ENCODE results near the gene PHLDB1. TPM values are rescaled to one million over a fixed set of nuclear protein-coding genes. Genes with fewer than 3 reads are reported as not detected.

The PHLDB1 gene
- total RNA-seq, 4 donors from 2014 or later: 48.7 to 117 (median 77.3) TPM

- H3K36me3 ChIP-seq: peaks cover 88% of the 10 kb centered on the region
- no peaks in the 10 kb centered on the region for H3K9me3 ChIP-seq
- no peaks in the 10 kb centered on the region for H3K27me3 ChIP-seq
- H3K27ac ChIP-seq: no peak overlapping the region
- WGBS: 65% methylated on average over 4 of the region's 4 CpGs
- peaks cover 2% of the 10 kb centered on the region for H3K4me1 ChIP-seq
- TF ChIP-seq CTCF (IDR thresholded peaks at IDR 0.05) (no peak), POLR2AphosphoS5 (IDR thresholded peaks at IDR 0.05) (no peak), EP300 (IDR thresholded peaks at IDR 0.05) (no peak), POLR2A (IDR thresholded peaks at IDR 0.05) (no peak)
- H3K4me3 ChIP-seq: no peak overlapping the region
- no peak for DNase-seq (ENCODE audit: low spot score in 2 of 2)
These were observed 45.3 kb downstream of the PHLDB1 start for GRCh38 chr11:118652681-118653181.

- H3K4me3 ChIP-seq: no peak overlapping the region
- TF ChIP-seq EP300 (IDR thresholded peaks at IDR 0.05) (no peak), POLR2AphosphoS5 (IDR thresholded peaks at IDR 0.05) (no peak), CTCF (IDR thresholded peaks at IDR 0.05) (no peak), POLR2A (IDR thresholded peaks at IDR 0.05) (no peak)
- H3K27me3 ChIP-seq: no peaks in the 10 kb centered on the region
- peaks cover 4% of the 10 kb centered on the region for H3K4me1 ChIP-seq
- no peak for DNase-seq (ENCODE audit: low spot score in 2 of 2)
- H3K27ac ChIP-seq: no peak overlapping the region
- no peaks in the 10 kb centered on the region for H3K9me3 ChIP-seq
- WGBS: 89% methylated on average over 8 of the region's 8 CpGs
- H3K36me3 ChIP-seq: peaks cover 79% of the 10 kb centered on the region
These were observed 46.4 kb downstream of the PHLDB1 start for GRCh38 chr11:118653684-118654390.

- 91% methylated on average over 7 of the region's 7 CpGs for WGBS
These were observed 48.2 kb downstream of the PHLDB1 start for GRCh38 chr11:118655486-118656190.

DNA sequence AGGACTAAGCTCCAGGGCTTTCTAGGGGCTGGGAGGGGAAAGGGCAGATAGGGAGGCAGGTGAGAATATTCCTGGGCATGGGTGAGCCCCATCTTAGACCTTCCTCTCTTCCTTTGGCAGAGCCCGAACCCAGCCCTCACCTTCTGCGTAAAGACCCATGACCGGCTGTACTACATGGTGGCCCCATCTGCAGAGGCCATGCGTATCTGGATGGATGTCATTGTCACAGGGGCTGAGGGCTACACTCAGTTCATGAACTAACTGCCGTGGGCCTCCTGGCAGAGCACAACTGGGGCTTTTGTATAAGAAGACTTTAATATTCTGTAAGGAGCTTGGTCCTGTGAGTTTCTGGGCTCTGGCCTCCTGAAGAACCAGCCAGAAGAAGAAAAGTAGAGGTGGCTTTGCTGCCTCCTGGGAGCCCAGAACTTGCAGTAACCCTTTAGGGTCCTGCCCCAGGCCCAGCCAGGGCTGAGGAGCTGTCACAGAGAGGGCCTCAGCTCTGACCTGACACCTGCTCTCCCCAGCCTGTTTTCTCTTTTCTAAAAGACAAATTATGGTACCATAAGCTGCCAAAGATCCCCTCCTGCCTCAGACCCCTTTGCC is 49.2 kb downstream of the PHLDB1 start:
- no peak overlapping the region for H3K4me3 ChIP-seq
- 94% methylated on average over 5 of the region's 5 CpGs for WGBS
- no peak for DNase-seq (ENCODE audit: low spot score in 2 of 2)
- no peaks in the 10 kb centered on the region for H3K27me3 ChIP-seq
- no peaks in the 10 kb centered on the region for H3K9me3 ChIP-seq
- H3K27ac ChIP-seq: no peak overlapping the region
- TF ChIP-seq POLR2AphosphoS5 (IDR thresholded peaks at IDR 0.05) (no peak), EP300 (IDR thresholded peaks at IDR 0.05) (no peak), CTCF (IDR thresholded peaks at IDR 0.05) (no peak), POLR2A (IDR thresholded peaks at IDR 0.05) (no peak)
- H3K36me3 ChIP-seq: peaks cover 50% of the 10 kb centered on the region
- peaks cover 18% of the 10 kb centered on the region for H3K4me1 ChIP-seq

More at GRCh38 chr11:118655486-118656190, 48.2 kb downstream of the PHLDB1 start:
- H3K9me3 ChIP-seq: no peaks in the 10 kb centered on the region
- TF ChIP-seq POLR2AphosphoS5 (IDR thresholded peaks at IDR 0.05) (no peak), CTCF (IDR thresholded peaks at IDR 0.05) (no peak), EP300 (IDR thresholded peaks at IDR 0.05) (no peak)
- no peak overlapping the region for H3K4me3 ChIP-seq
- no peak for DNase-seq (ENCODE audit: low spot score in 2 of 2)
- peaks cover 18% of the 10 kb centered on the region for H3K4me1 ChIP-seq
- peaks cover 61% of the 10 kb centered on the region for H3K36me3 ChIP-seq
- H3K27ac ChIP-seq: no peak overlapping the region
- H3K27me3 ChIP-seq: no peaks in the 10 kb centered on the region

DNA sequence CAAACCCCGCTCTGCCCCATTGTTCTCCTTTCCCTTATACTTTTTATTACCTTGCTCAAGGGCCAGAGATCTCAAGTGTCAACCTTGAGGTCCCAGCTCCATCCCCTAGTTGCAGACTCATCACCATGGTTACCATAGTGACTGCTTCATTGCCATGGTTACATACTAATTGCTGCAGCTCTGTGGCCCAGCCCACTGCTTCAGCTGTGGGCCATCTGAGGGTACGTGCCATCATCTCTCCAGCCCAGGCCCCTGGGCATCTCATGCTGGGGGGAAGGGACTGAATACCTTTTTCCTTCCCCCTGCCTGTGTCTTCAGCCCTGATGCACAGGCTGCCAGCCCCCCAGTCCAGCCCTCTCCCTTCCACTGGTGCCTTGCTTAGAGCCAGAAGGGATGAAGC is 49.8 kb downstream of the PHLDB1 start:
- peaks cover 18% of the 10 kb centered on the region for H3K4me1 ChIP-seq
- no peaks in the 10 kb centered on the region for H3K9me3 ChIP-seq
- H3K27me3 ChIP-seq: no peaks in the 10 kb centered on the region
- peaks cover 45% of the 10 kb centered on the region for H3K36me3 ChIP-seq
- no peak overlapping the region for H3K4me3 ChIP-seq
- no peak overlapping the region for H3K27ac ChIP-seq
- WGBS: 95% methylated on average over 2 of the region's 2 CpGs
- DNase-seq (ENCODE audit: low spot score in 2 of 2): no peak
- TF ChIP-seq CTCF (IDR thresholded peaks at IDR 0.05) (no peak), POLR2AphosphoS5 (IDR thresholded peaks at IDR 0.05) (no peak), POLR2A (IDR thresholded peaks at IDR 0.05) (no peak), EP300 (IDR thresholded peaks at IDR 0.05) (no peak)
